GM12891 (cell line): Measurements from ENCODE around the gene CACNA2D2.

Experiments
- PAX5 ChIP-seq: IDR thresholded peaks from 2 replicates; pipeline ENCODE4 v1.6.1; 2011; ENCODE audit warnings: low read length, moderate library complexity, mild to moderate bottlenecking; ENCODE audit not compliant: insufficient read depth, severe bottlenecking
- POLR2A ChIP-seq: IDR thresholded peaks from 2 replicates; pipeline ENCODE4 v1.6.1; 2011; ENCODE audit warnings: low read depth, low read length, control low read depth
- POLR2AphosphoS5 ChIP-seq: IDR thresholded peaks from 2 replicates; pipeline ENCODE4 v1.6.1; 2011; ENCODE audit warnings: low read depth, low read length, control low read depth
- POU2F2 ChIP-seq: IDR thresholded peaks from 2 replicates; pipeline ENCODE4 v1.6.1; 2011; ENCODE audit warnings: low read depth, mild to moderate bottlenecking, control low read depth, low read length, moderate library complexity
- SPI1 ChIP-seq: IDR thresholded peaks from 2 replicates; pipeline ENCODE4 v1.6.1; 2011; ENCODE audit warnings: low read depth, low read length, control low read depth
- TAF1 ChIP-seq: IDR thresholded peaks from 2 replicates; pipeline ENCODE4 v1.6.1; 2011; ENCODE audit warnings: low read depth, low read length, control low read depth

DNA sequence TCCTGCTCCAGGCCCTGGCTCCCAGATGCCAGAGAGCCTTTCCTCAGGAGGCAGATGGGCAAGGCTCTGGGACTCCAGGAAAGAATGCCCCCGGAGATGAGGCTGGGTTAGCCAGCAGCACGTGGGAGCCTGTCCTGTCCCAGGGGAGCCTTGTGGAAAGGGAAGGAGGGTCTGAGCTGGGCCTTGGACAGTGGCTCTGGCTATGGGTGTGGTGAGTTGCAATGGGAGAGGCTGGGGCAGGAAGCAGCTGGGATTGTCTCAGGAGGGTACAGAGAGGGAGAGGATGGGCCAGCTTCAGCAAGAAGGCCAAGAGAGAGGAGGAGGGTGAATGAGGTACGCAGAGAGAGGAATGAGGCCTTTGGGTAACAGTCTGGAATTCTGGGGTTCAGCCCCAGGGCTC, 17.4 kb upstream of the CACNA2D2 start:
- TF ChIP-seq POLR2AphosphoS5 = no peak
- no peak for TF ChIP-seq PAX5
- no peak for TF ChIP-seq POLR2A
- TF ChIP-seq POU2F2 = no peak
- no peak for TF ChIP-seq TAF1
- TF ChIP-seq SPI1 = no peak
